ENCODE results near the gene EIF5AL1. TPM values are rescaled to one million over a fixed set of nuclear protein-coding genes. Genes with fewer than 3 reads are reported as not detected.

The EIF5AL1 gene
- total and polyA plus RNA-seq, 4 donors = 0.05 to 2.1 (median 0.52) TPM

DNA sequence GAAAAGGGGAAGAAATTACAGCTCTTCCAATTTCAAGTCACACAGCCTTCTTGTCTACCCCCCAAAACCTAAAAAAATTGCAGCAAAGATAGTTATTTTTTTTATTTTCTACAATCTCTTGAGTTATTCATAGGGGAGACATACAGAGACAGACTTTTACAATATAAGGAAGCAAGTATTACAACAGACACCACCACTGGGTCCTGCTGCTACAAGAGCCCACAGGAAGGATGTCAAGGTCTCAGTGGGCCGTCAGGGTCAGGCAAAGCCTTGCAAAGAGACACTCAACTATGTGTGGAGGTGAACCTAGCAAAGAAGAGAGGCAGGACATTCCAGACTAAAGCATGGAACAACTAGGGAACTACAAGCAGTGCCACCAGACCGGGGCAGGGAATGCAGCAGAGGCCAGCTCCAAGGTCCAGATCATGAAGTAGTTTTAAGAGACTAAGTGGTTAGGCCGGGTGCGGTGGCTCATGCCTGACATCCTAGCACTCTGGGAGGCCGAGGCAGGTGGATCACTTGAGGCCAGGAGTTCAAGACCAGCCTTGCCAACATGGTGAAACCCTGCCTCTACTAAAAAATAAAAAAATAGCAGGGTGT lies 38.7 kb upstream of the EIF5AL1 start:
- Histone ChIP-seq H3K4me1 (ENCODE audit: control insufficient read depth in 4 of 4, insufficient read depth in 4 of 4, low read length in 3 of 4) (peaks cover 2 to 8% (median 5%) of the 10 kb centered on the region in 4 donors), H3K36me3 (ENCODE audit: control insufficient read depth in 4 of 4, insufficient read depth in 3 of 4, low read depth in 1 of 4, low read length in 3 of 4) (no peaks in the 10 kb centered on the region), H3K9me3 (ENCODE audit: control insufficient read depth in 4 of 4, low read length in 3 of 4) (no peaks in the 10 kb centered on the region), H3K4me3 (ENCODE audit: low read depth in 1 of 3, low read length in 3 of 3) (no peak overlapping the region), H3K9ac (ENCODE audit: low read depth in 1 of 2, low read length in 2 of 2) (no peak overlapping the region), H3K27ac (ENCODE audit: low read depth in 1 of 2, low read length in 2 of 2) (no peak overlapping the region), H3K27me3 (ENCODE audit: control insufficient read depth in 4 of 4, insufficient read depth in 4 of 4, low read length in 3 of 4) (no peaks in the 10 kb centered on the region)
- 87% methylated on average over 5 of the region's 5 CpGs for WGBS
- no peak for DNase-seq (ENCODE audit: low spot score)
- TF ChIP-seq SP1 (IDR thresholded peaks at IDR 0.05) (no peak), TAF1 (conservative IDR thresholded peaks at IDR 0.05) (no peak), MAX (IDR thresholded peaks at IDR 0.05) (no peak), RAD21 (IDR thresholded peaks at IDR 0.05) (no peak), CTCF (IDR thresholded peaks at IDR 0.05; ENCODE audit: low read depth, low read length, missing input control) (no peak), NR2F2 (IDR thresholded peaks at IDR 0.05) (no peak)

GRCh38 chr10:79475119-79475653 lies 37.1 kb upstream of the EIF5AL1 start:
- no peak overlapping the region for H3K4me3 ChIP-seq (ENCODE audit: low read depth in 1 of 3, low read length in 3 of 3)
- no peak for DNase-seq (ENCODE audit: low spot score)
- peaks cover 2 to 8% (median 5%) of the 10 kb centered on the region in 4 donors for H3K4me1 ChIP-seq (ENCODE audit: control insufficient read depth in 4 of 4, insufficient read depth in 4 of 4, low read length in 3 of 4)
- no peaks in the 10 kb centered on the region for H3K9me3 ChIP-seq (ENCODE audit: control insufficient read depth in 4 of 4, low read length in 3 of 4)
- TF ChIP-seq ATF3 (IDR thresholded peaks at IDR 0.05) (no peak), RAD21 (IDR thresholded peaks at IDR 0.05) (no peak), MAX (IDR thresholded peaks at IDR 0.05) (no peak), HNF4G (IDR thresholded peaks at IDR 0.05) (no peak), RXRA (IDR thresholded peaks at IDR 0.05) (no peak), CTCF (IDR thresholded peaks at IDR 0.05; ENCODE audit: low read depth, low read length, missing input control) (no peak), NR2F2 (IDR thresholded peaks at IDR 0.05) (no peak), FOXA2 (IDR thresholded peaks at IDR 0.05) (no peak), EGR1 (IDR thresholded peaks at IDR 0.05; ENCODE audit: low read depth in 2 of 2) (no peak), TAF1 (conservative IDR thresholded peaks at IDR 0.05) (no peak), YY1 (IDR thresholded peaks at IDR 0.05) (no peak), SP1 (IDR thresholded peaks at IDR 0.05) (no peak), ZBTB33 (IDR thresholded peaks at IDR 0.05) (no peak)
- TF ChIP-seq, protein P1, sequence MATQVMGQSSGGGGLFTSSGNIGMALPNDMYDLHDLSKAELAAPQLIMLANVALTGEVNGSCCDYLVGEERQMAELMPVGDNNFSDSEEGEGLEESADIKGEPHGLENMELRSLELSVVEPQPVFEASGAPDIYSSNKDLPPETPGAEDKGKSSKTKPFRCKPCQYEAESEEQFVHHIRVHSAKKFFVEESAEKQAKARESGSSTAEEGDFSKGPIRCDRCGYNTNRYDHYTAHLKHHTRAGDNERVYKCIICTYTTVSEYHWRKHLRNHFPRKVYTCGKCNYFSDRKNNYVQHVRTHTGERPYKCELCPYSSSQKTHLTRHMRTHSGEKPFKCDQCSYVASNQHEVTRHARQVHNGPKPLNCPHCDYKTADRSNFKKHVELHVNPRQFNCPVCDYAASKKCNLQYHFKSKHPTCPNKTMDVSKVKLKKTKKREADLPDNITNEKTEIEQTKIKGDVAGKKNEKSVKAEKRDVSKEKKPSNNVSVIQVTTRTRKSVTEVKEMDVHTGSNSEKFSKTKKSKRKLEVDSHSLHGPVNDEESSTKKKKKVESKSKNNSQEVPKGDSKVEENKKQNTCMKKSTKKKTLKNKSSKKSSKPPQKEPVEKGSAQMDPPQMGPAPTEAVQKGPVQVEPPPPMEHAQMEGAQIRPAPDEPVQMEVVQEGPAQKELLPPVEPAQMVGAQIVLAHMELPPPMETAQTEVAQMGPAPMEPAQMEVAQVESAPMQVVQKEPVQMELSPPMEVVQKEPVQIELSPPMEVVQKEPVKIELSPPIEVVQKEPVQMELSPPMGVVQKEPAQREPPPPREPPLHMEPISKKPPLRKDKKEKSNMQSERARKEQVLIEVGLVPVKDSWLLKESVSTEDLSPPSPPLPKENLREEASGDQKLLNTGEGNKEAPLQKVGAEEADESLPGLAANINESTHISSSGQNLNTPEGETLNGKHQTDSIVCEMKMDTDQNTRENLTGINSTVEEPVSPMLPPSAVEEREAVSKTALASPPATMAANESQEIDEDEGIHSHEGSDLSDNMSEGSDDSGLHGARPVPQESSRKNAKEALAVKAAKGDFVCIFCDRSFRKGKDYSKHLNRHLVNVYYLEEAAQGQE (IDR thresholded peaks at IDR 0.05) = no peak
- WGBS = 90% methylated on average over 7 of the region's 7 CpGs
- no peak overlapping the region for H3K9ac ChIP-seq (ENCODE audit: low read depth in 1 of 2, low read length in 2 of 2)
- no peak overlapping the region for H3K27ac ChIP-seq (ENCODE audit: low read depth in 1 of 2, low read length in 2 of 2)
- no peaks in the 10 kb centered on the region for H3K36me3 ChIP-seq (ENCODE audit: control insufficient read depth in 4 of 4, insufficient read depth in 3 of 4, low read depth in 1 of 4, low read length in 3 of 4)
- H3K27me3 ChIP-seq (ENCODE audit: control insufficient read depth in 4 of 4, insufficient read depth in 4 of 4, low read length in 3 of 4) = no peaks in the 10 kb centered on the region

All from liver (tissue), 9 donors.